Measurements from ENCODE around the gene AIFM3.
"Not testable (repeated sequence)": the region's sequence is repeated elsewhere in the genome, so short reads cannot be mapped to it uniquely, and the experiment has no call there.

The AIFM3 gene

GRCh38 chr22:20959578-20960461, 7.2 kb upstream of the AIFM3 start:
- no peak for DNase-seq

GRCh38 chr22:20960609-20961008, 6.4 kb upstream of the AIFM3 start:
- no peak for DNase-seq

GRCh38 chr22:20962491-20962945, 4.5 kb upstream of the AIFM3 start:
- no peak for DNase-seq

GRCh38 chr22:20963201-20964052, 3.6 kb upstream of the AIFM3 start:
- DNase-seq: no peak

GRCh38 chr22:20964090-20964798, 2.8 kb upstream of the AIFM3 start:
- no peak for DNase-seq

- DNase-seq: no peak
Observed at GRCh38 chr22:20964799-20965103, 2.3 kb upstream of the AIFM3 start.

- DNase-seq: no peak
Observed at GRCh38 chr22:20965104-20965887, 1.8 kb upstream of the AIFM3 start.

- no peak for DNase-seq
Observed at GRCh38 chr22:20965888-20966855, 883 bp upstream of the AIFM3 start.

GRCh38 chr22:20967697-20968211, 699 bp downstream of the AIFM3 start:
- no peak for DNase-seq

GRCh38 chr22:20968281-20968977, 1.4 kb downstream of the AIFM3 start:
- no peak for DNase-seq

GRCh38 chr22:20970939-20971657, 4.0 kb downstream of the AIFM3 start:
- no peak for DNase-seq

GRCh38 chr22:20972014-20972694, 5.1 kb downstream of the AIFM3 start:
- DNase-seq: not testable (repeated sequence)

- no peak for DNase-seq
Observed at GRCh38 chr22:20972933-20973577, 6.0 kb downstream of the AIFM3 start.

GRCh38 chr22:20973634-20974286, 6.7 kb downstream of the AIFM3 start:
- DNase-seq: no peak

GRCh38 chr22:20974336-20974955, 7.4 kb downstream of the AIFM3 start:
- no peak for DNase-seq

- DNase-seq: no peak
Observed at GRCh38 chr22:20975541-20976290, 8.7 kb downstream of the AIFM3 start.

Measured in activated T-cell treated with anti-CD3 and anti-CD28 coated beads, Interleukin-2, amount 50 U/mL, for 1 hour (primary cell).